Erythroblast (primary cell): Measurements from ENCODE around the gene STRA8.

Experiments
- GATA1 ChIP-seq: IDR thresholded peaks from 2 replicates; pipeline ENCODE4 v1.6.1; 2011; ENCODE audit warnings: low read depth, mild to moderate bottlenecking, control low read depth, low read length, moderate library complexity
- POLR2A ChIP-seq: IDR thresholded peaks from 2 replicates; pipeline ENCODE4 v1.6.1; 2011; ENCODE audit warnings: mild to moderate bottlenecking, low read length

DNA sequence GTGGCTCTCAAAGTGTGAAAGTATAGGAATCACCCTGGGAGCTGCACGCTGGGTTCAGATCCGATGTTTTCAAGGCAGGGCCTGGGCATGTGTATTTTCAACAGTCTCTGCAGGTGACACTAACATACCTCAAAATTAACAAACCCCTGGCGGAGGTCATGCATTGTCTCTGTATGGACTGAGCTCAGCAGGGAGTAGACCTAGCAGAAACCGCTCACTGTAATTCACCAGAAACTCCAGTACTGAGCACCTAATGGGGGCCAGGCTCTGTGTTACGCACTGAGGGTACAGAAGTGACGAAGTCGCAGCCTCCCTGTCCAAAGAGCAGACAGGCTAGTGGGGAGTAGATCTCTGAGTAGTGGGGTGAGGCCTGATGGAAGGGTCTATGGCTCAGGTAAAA, 5.6 kb downstream of the STRA8 start:
- TF ChIP-seq POLR2A (no peak), GATA1 (no peak)
